SK-N-MC (cell line): ENCODE data around the gene CASZ1.

Experiments
- DNase-seq: peaks from one replicate; pipeline ENCODE4 v3.0.0-alpha.2; 2011; ENCODE audit warnings: low read depth, low spot score
- H3K27ac ChIP-seq: fragments of 200-600 bp; sonication (generic); 2 replicates; pipeline ENCODE4 v1.5.1; 2016; ENCODE audit warnings: mixed run types
- H3K36me3 ChIP-seq: fragments of 200-600 bp; sonication (generic); 2 replicates; pipeline ENCODE4 v1.6.1; 2017; ENCODE audit warnings: antibody characterized with exemption, low read length, mixed read lengths; ENCODE audit not compliant: insufficient read depth
- H3K4me3 ChIP-seq: fragments of 200-600 bp; sonication (generic); 2 replicates; pipeline ENCODE4 v1.5.1; 2016
- H3K9ac ChIP-seq: fragments of 200-600 bp; sonication (generic); 2 replicates; pipeline ENCODE4 v1.8.0; 2017; ENCODE audit warnings: mixed run types, mixed read lengths; ENCODE audit not compliant: insufficient read length
- H3K9me3 ChIP-seq: fragments of 200-600 bp; sonication (generic); 2 replicates; pipeline ENCODE4 v1.6.1; 2017; ENCODE audit warnings: low read depth, mild to moderate bottlenecking, antibody characterized with exemption, low read length, moderate library complexity, mixed read lengths
- EZH2 ChIP-seq: fragments of 200-600 bp; sonication (generic); IDR thresholded peaks from one replicate; pipeline ENCODE4 v1.6.1; 2017; ENCODE audit warnings: antibody characterized with exemption
- FOXP2 ChIP-seq: optimal IDR thresholded peaks from 2 replicates; pipeline ENCODE3; 2011; ENCODE audit warnings: mild to moderate bottlenecking, moderate library complexity; ENCODE audit not compliant: insufficient read depth; ENCODE audit errors: extremely low read length, control extremely low read depth
- POLR2AphosphoS5 ChIP-seq: IDR thresholded peaks from 2 replicates; pipeline ENCODE4 v1.6.1; 2012; ENCODE audit warnings: mild to moderate bottlenecking, low read depth, low read length, borderline replicate concordance

The CASZ1 gene

DNA sequence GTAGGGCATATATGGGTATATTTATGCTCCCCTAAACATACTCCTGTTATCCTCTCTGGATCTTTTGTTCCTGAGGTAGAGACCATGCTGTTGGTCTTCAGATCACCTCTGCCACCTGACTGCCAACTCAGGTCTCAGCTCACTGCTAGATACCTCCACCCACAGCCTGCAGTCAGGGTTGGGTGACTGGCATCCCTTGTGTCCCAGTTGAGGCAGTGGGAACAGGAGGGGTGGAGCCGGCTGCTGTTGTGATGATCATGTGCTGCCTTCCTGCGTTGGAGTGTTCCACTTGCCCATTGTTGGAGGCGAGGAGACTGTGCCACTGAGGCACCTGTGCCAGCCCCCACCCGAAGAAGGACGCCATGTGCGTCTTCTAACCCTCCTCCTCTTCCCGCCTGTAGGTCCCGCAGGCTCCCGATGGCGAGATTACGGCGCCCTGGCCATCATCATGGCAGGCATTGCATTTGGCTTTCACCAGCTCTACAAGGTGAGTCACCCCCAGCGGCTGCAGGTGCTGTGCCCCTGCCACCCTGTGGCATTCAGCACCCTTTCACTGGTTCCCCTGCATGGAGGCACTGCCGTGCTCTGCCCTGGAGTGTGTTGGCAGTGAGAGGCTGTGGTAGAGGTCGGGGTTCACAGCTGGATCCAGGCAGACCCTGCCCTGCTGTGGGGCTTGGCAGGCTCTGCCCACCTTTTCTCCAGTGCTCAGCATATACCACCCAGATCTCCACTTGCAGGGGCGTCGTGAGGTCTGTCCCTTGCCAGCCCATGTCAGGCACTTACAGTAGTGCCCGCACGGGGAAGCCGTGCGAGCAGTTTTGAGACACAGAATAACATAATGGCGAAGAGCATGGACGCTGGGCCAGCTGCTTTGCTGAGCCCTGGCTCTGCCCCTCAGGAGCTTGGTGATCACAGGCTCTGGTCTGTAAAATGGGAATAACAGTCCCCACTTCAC is 178.2 kb downstream of the CASZ1 start:
- Histone ChIP-seq H3K9me3 (no peaks in the 10 kb centered on the region), H3K27ac (no peak overlapping the region), H3K4me3 (no peak overlapping the region), H3K9ac (no peak overlapping the region), H3K36me3 (no peaks in the 10 kb centered on the region)
- no peak for TF ChIP-seq FOXP2
- no peak for TF ChIP-seq EZH2
- TF ChIP-seq POLR2AphosphoS5, result no peak
- DNase-seq, result no peak

DNA sequence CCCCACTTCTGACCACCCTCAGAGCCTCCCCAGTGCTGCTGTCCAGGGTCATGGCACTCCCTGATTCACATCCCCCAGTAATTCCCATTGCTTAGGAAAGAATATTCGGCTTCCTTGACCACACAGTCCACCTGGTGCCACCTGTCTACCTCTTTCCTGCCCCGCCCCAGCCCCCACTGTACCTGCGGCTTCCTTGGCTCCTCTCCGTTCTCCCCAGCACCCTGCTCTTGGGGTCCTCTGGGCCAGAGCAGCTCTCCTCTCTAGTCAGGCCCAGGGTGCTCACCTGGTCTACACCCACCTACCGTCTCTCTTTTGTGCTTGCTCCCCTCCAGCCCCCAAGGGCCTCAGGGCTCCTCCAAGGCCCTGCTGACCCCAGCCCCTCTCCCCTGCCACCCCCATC is 179.1 kb downstream of the CASZ1 start:
- H3K36me3 ChIP-seq, result no peaks in the 10 kb centered on the region
- no peak for DNase-seq
- H3K9me3 ChIP-seq, result no peaks in the 10 kb centered on the region
- no peak overlapping the region for H3K9ac ChIP-seq
- H3K27ac ChIP-seq, result no peak overlapping the region
- no peak overlapping the region for H3K4me3 ChIP-seq
- no peak for TF ChIP-seq EZH2
- TF ChIP-seq FOXP2, result no peak
- no peak for TF ChIP-seq POLR2AphosphoS5

DNA sequence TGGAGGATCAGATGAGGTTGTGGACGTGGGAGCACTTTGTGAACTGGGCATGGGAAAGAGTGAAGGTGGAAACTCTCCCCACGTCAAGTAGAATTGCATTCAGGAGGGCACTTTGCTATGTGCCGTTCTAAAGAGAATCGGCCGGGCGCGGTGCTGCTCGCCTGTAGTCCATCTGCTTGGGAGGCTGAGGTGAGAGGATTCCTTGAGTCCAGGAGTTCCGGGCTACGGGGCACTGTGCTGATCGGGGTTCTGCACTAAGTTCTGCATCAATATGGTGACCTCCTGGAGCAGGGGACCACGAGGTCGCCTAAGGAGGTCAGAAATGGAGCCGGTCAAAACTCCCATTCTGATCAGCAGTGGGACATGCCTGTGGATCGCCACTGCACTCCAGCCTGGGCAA is 179.8 kb downstream of the CASZ1 start:
- no peak overlapping the region for H3K9ac ChIP-seq
- no peaks in the 10 kb centered on the region for H3K36me3 ChIP-seq
- no peak for DNase-seq

DNA sequence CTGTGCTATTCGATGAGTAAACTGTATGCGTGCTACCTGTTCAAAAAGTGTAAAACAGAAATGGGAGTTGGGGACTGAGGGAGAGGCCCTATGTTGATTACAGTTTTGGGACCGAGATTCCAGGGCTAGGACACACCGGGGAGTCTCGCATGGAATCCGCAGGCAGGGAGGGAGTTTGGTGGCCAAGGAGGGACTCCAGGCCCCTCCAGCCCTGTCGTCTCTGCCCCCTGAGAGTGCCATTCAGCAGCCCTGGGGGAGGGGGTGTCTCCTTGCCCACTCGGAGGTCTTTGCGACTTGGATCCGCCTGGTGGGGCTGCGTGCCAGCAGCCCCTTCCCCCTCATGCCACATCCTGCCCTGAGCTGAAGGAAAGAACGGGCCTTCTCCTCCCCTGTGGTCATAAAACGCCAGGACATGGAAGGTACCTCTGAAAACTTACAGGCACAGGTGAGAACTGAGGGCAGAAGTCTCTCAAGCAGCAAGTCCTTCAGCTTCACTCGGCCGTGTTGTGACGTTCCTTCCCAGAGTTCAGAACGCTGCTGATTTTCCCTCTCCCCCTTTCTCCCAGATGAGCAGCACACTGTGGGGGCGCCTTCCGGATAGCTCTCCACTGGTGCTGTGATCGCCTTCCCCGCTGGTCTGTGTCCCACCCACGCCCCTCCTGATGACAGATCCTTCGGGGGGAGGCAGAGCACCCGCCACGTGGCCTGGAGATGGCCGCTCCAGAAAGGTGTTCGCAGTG is 180.3 kb downstream of the CASZ1 start:
- no peak for DNase-seq
- Histone ChIP-seq H3K4me3 (no peak overlapping the region), H3K27ac (no peak overlapping the region; the same call in 1 of the 2 replicates), H3K9ac (no peak overlapping the region), H3K36me3 (no peaks in the 10 kb centered on the region), H3K9me3 (no peaks in the 10 kb centered on the region)
- TF ChIP-seq POLR2AphosphoS5 (no peak), EZH2 (no peak), FOXP2 (no peak)

More for the DNA sequence above, 179.8 kb downstream of the CASZ1 start:
- Histone ChIP-seq H3K4me3 (no peak overlapping the region), H3K9me3 (no peaks in the 10 kb centered on the region), H3K27ac (no peak overlapping the region)
- TF ChIP-seq EZH2 (no peak), FOXP2 (no peak), POLR2AphosphoS5 (no peak)

DNA sequence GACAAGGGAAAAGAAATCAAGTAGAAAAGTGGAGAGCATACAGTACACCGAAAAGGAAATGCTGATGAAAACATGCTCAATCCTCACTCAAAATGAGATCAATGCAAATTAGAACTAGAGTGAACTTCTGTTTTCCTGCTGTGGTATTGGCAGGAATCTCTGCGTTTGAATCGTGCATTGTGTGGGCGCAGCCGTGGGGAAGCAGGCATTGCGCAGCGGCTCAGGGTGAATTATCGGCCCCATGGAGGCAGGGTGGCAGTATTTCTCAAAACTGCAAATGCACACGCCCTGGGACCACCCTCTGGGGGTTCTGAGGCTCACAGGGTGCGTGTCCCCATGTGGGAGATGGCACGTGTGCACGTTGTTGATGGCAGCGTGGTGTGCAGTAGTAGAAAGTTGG is 181.1 kb downstream of the CASZ1 start:
- Histone ChIP-seq H3K27ac (peak overlapping the region; percentile 76), H3K9me3 (no peaks in the 10 kb centered on the region), H3K9ac (peak overlapping the region; percentile 32), H3K36me3 (no peaks in the 10 kb centered on the region), H3K4me3 (peak overlapping the region; percentile 37)
- no peak for DNase-seq
- TF ChIP-seq POLR2AphosphoS5 (no peak), FOXP2 (no peak), EZH2 (no peak)

DNA sequence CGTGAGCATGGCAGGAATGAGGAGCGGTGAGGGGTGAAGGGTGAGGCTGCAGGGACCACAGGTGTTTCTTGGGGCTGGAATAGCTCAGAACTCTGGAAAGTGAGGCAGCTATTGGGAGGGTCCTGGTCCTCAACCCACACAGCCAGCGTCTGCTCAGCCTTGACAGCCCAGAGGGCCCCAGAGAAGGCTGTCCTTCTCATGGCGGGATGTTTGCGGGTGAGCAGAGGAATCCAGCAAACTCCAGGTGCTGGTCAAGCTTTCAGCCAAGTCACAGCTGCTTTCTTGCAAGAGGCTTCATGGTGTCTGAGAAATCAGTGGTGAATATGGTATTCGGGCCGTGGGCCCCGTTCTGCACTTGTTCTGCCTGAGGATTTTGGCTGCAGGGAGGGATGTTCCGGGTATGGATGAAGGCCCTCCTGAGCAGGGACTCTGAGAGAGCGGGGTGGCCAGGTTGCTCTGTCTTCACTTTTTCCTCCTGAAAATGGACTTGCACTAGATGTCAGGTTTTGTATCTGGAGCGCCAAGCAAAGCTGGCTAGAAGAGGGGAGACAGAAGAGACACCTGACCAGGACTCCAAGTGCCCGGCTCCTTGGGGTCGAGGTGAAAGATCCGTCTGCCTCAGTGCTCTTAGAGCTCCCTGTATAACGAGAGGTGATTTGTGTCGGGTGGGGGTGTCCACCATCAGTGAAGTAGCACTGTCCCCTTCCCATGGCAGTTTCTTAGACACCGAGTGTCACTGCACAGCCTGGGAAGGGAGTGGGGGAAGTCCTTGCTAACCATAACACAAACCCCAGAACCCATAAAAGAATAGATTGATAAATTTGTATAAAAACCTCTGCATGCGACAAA is 181.8 kb downstream of the CASZ1 start:
- H3K4me3 ChIP-seq, result peak overlapping the region; percentile 37
- no peak for DNase-seq
- H3K9ac ChIP-seq, result peak overlapping the region; percentile 32
- TF ChIP-seq FOXP2 (no peak), POLR2AphosphoS5 (no peak), EZH2 (no peak)
- peak overlapping the region; percentile 76 for H3K27ac ChIP-seq
- no peaks in the 10 kb centered on the region for H3K36me3 ChIP-seq
- H3K9me3 ChIP-seq, result no peaks in the 10 kb centered on the region

DNA sequence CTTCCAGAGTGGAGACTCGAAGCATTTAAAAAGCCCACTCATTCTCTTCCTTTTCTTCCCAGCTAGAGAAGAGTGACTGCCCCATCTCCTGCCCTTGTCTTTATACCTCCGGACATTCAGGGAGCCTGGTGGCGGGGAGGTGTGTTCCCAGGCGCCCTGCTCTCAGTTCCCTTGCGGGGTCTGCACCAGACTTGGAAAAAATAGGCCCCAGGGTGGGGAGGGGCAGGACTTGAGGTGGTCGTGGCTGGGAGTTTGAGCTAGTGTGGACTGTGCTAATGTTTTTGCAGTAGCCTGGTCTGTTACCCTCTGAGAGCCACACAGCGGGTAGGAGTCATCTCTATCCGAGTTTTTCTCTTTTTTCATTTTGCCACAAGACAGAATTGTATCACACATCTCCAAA is 182.6 kb downstream of the CASZ1 start:
- no peak overlapping the region for H3K4me3 ChIP-seq
- no peaks in the 10 kb centered on the region for H3K36me3 ChIP-seq
- H3K27ac ChIP-seq, result no peak overlapping the region
- H3K9me3 ChIP-seq, result no peaks in the 10 kb centered on the region
- DNase-seq, result no peak
- H3K9ac ChIP-seq, result no peak overlapping the region
- TF ChIP-seq EZH2 (no peak), FOXP2 (no peak)

DNA sequence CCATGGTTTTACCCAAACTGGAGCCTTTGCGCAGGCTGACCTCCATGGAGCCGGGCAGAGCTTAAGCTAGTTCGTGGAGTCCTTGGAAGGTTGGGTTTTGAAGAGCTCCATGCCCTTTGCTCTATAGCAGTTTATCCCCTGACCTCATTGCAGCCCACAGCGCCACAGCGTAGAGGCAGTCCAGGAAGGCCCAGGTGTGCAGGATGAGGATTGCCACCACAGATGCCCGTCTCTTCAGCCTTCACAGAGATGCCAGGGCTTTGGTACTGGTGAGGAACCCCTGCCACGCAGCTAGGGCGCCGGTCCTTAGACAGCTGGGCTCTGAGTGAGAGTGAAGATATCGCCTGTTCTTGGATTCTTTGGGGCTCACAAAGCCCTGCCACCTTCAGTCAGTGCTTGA is 183.1 kb downstream of the CASZ1 start:
- DNase-seq, result no peak
- Histone ChIP-seq H3K27ac (no peak overlapping the region), H3K9me3 (no peaks in the 10 kb centered on the region), H3K4me3 (no peak overlapping the region), H3K36me3 (no peaks in the 10 kb centered on the region), H3K9ac (no peak overlapping the region)
- TF ChIP-seq EZH2 (no peak), FOXP2 (no peak), POLR2AphosphoS5 (no peak)
